Right ventricle myocardium superior (tissue), 1 donor: ENCODE data around the gene GAS6. TPM values are rescaled to one million over a fixed set of nuclear protein-coding genes. Genes with fewer than 3 reads are reported as not detected.
"Not testable (repeated sequence)": the region's sequence is repeated elsewhere in the genome, so short reads cannot be mapped to it uniquely, and the experiment has no call there.

Experiments
- ATAC-seq: fragments of 200-7000 bp; cut with Tn5 transposase; one replicate; pipeline ENCODE4 v1.9.1; 2020; ENCODE audit warnings: mild to moderate bottlenecking; ENCODE audit not compliant: poor library complexity
- DNase-seq: peaks from one replicate; pipeline ENCODE4 v3.0.0-alpha.2; 2020
- intact Hi-C: fragments of 100-400 bp; cut with DNase I; formaldehyde crosslinking; loops from one replicate; pipeline ENCODE4 v1.11.2; 2022
- total RNA-seq: library from RNA; stranded (reverse); fragmentation: NEBNext Ultra II Directional; extraction: Animal tissue kit (Norgen Biotek cat#: 25700); gene quantifications from one replicate; pipeline ENCODE4 v1.2.1, GENCODE V29; 2021
- donor health status: DM: no; HTN: yes; CAD: no; lungs with severe emphysema.

GAS6 gene
- total RNA-seq, 1 donor from 2014 or later = 181 TPM

- no peak for DNase-seq
- intact Hi-C loops = no loop called here
- ATAC-seq = no peak
These were observed 71.6 kb downstream of the GAS6 start for GRCh38 chr13:113792236-113792770.

GRCh38 chr13:113791761-113792160 lies 72.1 kb downstream of the GAS6 start:
- intact Hi-C loops = no loop called here
- DNase-seq = no peak
- no peak for ATAC-seq

- DNase-seq = no peak
- intact Hi-C loops = no loop called here
- no peak for ATAC-seq
These were observed 72.7 kb downstream of the GAS6 start for GRCh38 chr13:113791226-113791625.

- DNase-seq, intact Hi-C loops: not testable (repeated sequence)
These were observed 73.9 kb downstream of the GAS6 start for GRCh38 chr13:113789931-113790330.

GRCh38 chr13:113789167-113789566 lies 74.7 kb downstream of the GAS6 start:
- no peak for DNase-seq

More at GRCh38 chr13:113789931-113790330, 73.9 kb downstream of the GAS6 start:
- not testable (repeated sequence) for ATAC-seq

GRCh38 chr13:113788413-113789135 lies 75.3 kb downstream of the GAS6 start:
- ATAC-seq = no peak
- no peak for DNase-seq
- intact Hi-C loops = no loop called here

More at GRCh38 chr13:113789167-113789566, 74.7 kb downstream of the GAS6 start:
- intact Hi-C loops = no loop called here
- ATAC-seq = no peak

GRCh38 chr13:113787694-113788093 lies 76.2 kb downstream of the GAS6 start:
- ATAC-seq = no peak
- intact Hi-C loops = no loop called here
- DNase-seq = no peak

GRCh38 chr13:113786262-113786841 lies 77.5 kb downstream of the GAS6 start:
- intact Hi-C loops = no loop called here
- no peak for DNase-seq
- ATAC-seq = no peak

- DNase-seq (no peak), ATAC-seq (no peak)
- intact Hi-C loops = no loop called here
These were observed 78.5 kb downstream of the GAS6 start for GRCh38 chr13:113785051-113786010.

- ATAC-seq = no peak
- no peak for DNase-seq
- intact Hi-C loops = no loop called here
These were observed 79.2 kb downstream of the GAS6 start for GRCh38 chr13:113784645-113785024.

- ATAC-seq (no peak), DNase-seq (no peak)
- intact Hi-C loops = no loop called here
These were observed 79.8 kb downstream of the GAS6 start for GRCh38 chr13:113783966-113784644.

- no peak for ATAC-seq
- no peak for DNase-seq
- intact Hi-C loops = no loop called here
These were observed 80.5 kb downstream of the GAS6 start for GRCh38 chr13:113783200-113783881.

- ATAC-seq = no peak
- intact Hi-C loops = no loop called here
- no peak for DNase-seq
These were observed 81.4 kb downstream of the GAS6 start for GRCh38 chr13:113782472-113782871.

GRCh38 chr13:113781571-113781970 lies 82.3 kb downstream of the GAS6 start:
- intact Hi-C loops = no loop called here
- ATAC-seq (no peak), DNase-seq (no peak)

GRCh38 chr13:113777311-113778260 lies 86.3 kb downstream of the GAS6 start:
- peak; percentile 22 for ATAC-seq

GRCh38 chr13:113776231-113777125 lies 87.4 kb downstream of the GAS6 start:
- DNase-seq (no peak), ATAC-seq (no peak)
- intact Hi-C loops = no loop called here

More at GRCh38 chr13:113777311-113778260, 86.3 kb downstream of the GAS6 start:
- intact Hi-C loops = no loop called here
- DNase-seq = no peak
